ENCODE data around the gene EPHB2.

DNA sequence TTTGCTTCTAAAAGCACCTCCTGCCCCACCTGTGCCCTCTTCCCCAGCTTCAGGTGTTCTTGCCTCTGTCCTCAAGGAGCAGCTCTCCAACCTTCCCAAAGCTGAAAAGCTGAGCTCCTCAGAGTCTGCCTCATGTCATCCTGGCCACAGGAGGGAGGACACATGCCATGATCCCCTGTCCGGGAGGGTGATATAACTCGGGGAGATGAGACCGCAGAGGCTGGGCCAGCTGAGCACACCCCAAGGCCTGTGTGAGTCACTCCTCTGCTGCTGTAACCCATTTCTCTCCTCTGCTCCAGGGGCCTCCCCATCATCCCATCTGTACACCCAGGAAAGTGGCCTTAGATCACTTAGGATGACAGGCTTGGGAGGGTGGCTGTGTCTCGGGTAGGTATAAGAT, 49.8 kb downstream of the EPHB2 start:
- no peak for TF ChIP-seq EZH2 (IDR thresholded peaks at IDR 0.05; ENCODE audit: borderline replicate concordance, low read depth, low read length, severe bottlenecking)
- TF ChIP-seq, protein P1, sequence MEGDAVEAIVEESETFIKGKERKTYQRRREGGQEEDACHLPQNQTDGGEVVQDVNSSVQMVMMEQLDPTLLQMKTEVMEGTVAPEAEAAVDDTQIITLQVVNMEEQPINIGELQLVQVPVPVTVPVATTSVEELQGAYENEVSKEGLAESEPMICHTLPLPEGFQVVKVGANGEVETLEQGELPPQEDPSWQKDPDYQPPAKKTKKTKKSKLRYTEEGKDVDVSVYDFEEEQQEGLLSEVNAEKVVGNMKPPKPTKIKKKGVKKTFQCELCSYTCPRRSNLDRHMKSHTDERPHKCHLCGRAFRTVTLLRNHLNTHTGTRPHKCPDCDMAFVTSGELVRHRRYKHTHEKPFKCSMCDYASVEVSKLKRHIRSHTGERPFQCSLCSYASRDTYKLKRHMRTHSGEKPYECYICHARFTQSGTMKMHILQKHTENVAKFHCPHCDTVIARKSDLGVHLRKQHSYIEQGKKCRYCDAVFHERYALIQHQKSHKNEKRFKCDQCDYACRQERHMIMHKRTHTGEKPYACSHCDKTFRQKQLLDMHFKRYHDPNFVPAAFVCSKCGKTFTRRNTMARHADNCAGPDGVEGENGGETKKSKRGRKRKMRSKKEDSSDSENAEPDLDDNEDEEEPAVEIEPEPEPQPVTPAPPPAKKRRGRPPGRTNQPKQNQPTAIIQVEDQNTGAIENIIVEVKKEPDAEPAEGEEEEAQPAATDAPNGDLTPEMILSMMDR (IDR thresholded peaks at IDR 0.05; ENCODE audit: extremely low read depth in 1 of 2, insufficient read depth in 1 of 2, low read depth in 1 of 2, low read length in 2 of 2) = no peak
- no peak for TF ChIP-seq POLR2A (IDR thresholded peaks at IDR 0.05; ENCODE audit: low read depth, low read length)
- no peak for TF ChIP-seq FOS (IDR thresholded peaks at IDR 0.05; ENCODE audit: borderline replicate concordance, insufficient read depth, low read length)
- TF ChIP-seq POLR2AphosphoS5 (IDR thresholded peaks at IDR 0.05; ENCODE audit: insufficient read depth, low read depth, low read length) = no peak
- TF ChIP-seq, protein P2, sequence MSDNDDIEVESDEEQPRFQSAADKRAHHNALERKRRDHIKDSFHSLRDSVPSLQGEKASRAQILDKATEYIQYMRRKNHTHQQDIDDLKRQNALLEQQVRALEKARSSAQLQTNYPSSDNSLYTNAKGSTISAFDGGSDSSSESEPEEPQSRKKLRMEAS (IDR thresholded peaks at IDR 0.05; ENCODE audit: insufficient read depth, insufficient read length) = no peak
- TF ChIP-seq JUN (IDR thresholded peaks at IDR 0.05; ENCODE audit: borderline replicate concordance, insufficient read depth, insufficient read length, low read depth) = no peak
